ENCODE measurements around the gene LHX1. TPM values are rescaled to one million over a fixed set of nuclear protein-coding genes. Genes with fewer than 3 reads are reported as not detected.

The LHX1 gene
- total RNA-seq = not detected in 2 replicates

DNA sequence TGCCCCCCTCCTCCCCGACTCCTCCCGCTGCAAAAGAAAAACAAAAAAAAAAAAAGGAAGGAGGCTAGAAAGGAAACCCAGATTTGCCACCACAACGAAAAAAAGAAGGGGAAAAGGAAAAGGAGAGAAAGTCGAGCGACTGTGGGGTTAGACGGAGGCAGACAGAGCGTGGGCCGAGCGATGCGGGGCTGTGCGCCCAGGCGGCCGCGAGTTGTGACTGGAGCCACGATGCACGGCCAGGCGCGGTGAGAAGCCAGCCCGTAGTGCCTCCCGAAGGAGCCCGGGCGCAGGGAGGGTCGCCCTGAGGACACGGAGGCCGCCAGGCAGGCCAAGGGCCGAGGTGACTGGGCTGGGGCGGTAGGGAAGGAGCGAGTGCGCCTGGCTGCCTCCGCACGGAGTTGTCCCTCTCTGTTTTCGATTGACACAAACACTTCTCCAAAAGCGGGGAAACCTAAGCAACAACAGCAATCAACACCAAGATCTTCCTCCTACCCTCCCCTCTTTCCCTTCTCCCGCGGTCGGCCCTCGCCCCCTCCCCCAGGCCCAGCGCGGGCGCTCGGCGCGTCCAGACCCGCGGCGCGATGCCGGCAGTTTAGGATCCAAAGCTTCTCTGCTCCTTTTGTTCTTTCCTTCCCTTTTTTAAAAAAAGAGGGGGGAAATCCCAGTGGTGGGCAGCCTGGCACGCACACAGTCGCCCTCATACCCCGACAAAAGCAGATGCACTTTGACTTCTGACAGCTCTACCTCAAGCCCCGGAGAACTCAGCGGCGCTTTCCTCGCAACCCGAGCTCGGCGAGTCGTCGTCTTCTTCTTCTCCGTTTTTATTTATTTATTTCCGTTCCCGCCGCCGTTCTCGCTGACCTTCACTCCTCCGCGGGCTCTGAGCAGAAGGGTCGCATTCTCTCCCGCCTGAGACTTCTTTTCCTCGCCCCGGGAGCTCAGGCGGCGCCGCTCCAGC lies at the start of gene LHX1:
Gene LHX1, plus strand, starts transcription at position 475 of the 958 bp plus-strand sequence. CDS start 723 bp downstream, outside the sequence.

DNA sequence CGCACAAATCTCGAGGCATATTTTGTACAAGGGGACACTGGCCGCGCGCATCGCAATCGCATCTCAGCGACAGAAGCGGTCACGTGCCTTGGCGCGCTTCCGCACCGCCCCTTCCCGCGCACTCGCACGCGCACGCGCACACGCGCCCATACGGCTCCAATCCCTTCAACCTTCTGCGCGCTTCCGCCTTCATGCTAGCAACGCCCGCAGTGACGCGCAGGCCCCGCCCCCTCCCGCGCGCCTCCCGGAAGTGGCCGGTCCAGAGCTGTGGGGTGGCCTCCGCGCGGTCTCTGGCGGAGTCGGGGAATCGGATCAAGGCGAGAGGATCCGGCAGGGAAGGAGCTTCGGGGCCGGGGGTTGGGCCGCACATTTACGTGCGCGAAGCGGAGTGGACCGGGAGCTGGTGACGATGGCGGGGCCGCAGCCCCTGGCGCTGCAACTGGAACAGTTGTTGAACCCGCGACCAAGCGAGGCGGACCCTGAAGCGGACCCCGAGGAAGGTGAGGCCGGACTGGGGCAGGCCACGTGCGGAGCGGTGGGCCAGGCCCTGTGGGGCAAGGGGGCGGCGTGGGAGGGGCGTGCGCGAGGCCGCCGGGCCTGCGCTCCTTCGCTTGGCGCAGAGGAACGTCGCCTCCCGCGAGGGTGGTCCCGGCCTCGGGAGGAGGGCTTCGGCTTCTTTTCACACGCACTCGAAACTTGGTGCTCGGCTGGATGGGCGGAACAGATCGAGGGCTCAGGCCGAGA lies 11.6 kb downstream of the LHX1 start, which contains the start of gene AATF:
Gene AATF, plus strand, starts transcription at position 238 of the 744 bp plus-strand sequence. Its CDS starts 172 bp downstream, at position 410.

Small RNA genes within 50 kb of the gene (small RNA-seq; reads per million reads assigned to genes)
- not detected for gene AC243773.2 (ENCODE audit: low replicate concordance)

Other genes starting within 250 kb of the LHX1 start
- 30.9 and 34.1 TPM in 2 replicates for gene AATF, start 11.5 kb downstream of the LHX1 start, total RNA-seq